Measurements from ENCODE around the gene ZNF622.
"Not testable (repeated sequence)": the region's sequence is repeated elsewhere in the genome, so short reads cannot be mapped to it uniquely, and the experiment has no call there.

ZNF622 gene

GRCh38 chr5:16480144-16480543 is 14.5 kb upstream of the ZNF622 start:
- no peak for DNase-seq

DNA sequence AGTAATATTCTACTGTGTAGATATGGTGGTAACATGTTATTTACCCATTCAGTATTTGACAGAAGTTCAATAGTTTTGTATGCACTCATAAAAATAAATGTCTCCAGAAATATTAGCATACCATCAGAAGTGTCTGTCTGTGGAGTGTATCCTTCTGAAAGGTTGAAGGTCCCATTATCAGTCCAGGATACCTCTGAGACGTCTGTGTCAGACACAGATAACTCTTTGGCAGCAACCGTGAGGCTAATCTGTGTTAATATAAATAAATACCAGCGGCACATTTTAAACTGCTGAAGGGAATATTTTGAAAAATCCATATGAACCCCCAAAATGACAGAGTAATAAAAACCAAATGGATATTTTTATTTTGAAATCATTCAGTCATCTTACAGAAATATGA is 11.9 kb upstream of the ZNF622 start:
- DNase-seq, result no peak

- DNase-seq, result not testable (repeated sequence)
Observed at GRCh38 chr5:16476417-16476816, 10.8 kb upstream of the ZNF622 start.

DNA sequence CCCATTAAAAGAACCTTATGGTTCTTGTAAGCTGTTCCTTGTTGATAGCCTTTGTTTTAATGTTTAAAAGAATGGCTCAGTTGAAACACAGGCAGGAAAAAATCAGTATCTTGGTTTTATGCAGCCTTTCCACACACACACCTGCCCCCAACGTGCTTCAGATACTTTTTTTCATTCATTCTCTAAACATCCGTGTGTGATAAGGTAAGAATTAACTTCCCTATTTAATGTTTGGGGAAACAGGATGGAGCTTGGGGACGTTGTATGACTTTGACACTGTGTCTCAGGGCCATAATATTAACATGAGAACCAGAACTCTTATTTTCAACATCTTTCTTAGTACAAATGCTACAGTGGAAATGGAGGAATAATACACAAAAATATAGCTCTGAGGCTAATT is 5.8 kb upstream of the ZNF622 start:
- DNase-seq, result no peak

GRCh38 chr5:16467363-16468219 is 2.0 kb upstream of the ZNF622 start:
- DNase-seq, result no peak

DNA sequence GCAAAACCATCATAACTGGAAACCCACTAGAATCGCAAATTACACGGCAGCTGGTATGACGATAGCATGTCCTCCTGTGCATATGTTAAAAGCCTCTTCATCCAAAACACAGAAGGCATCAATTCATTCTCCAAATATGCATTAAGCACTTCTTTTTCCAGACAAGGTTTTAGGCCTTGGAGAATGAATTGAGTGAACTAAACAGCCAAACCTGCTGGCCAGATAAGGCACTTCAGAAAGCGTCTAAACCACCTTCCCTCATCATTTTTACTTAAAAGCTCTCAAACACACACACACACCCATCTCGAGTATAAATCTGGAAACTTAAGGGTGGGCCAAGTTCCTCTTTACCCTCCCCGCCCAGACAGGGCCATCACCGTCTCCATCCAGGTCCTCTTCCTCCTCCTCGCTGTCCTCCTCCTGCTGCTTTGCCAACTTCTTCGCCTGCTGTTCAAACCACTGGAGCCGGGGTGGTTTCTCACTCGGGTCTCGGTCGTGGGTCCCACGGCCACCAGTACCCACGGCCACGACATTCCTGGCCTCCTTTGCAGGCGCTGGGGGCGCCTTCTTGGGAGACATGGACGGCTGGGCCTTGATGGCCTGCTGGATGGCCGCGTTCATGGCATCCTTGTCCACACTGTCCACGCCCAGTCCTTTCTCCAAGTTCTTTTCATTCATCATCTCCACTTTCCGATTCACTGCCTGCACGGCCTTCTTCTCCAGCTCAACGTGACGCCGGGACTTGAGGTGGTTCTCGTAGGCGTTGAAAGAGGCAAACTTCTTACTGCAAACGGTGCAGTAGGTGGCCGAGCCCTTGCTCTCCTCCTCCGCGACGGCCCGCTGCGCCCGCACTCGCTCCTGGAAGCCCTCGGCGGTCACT is 696 bp downstream of the ZNF622 start:
- DNase-seq, result no peak

- DNase-seq, result no peak
Observed at GRCh38 chr5:16464231-16464630, 1.4 kb downstream of the ZNF622 start.

DNA sequence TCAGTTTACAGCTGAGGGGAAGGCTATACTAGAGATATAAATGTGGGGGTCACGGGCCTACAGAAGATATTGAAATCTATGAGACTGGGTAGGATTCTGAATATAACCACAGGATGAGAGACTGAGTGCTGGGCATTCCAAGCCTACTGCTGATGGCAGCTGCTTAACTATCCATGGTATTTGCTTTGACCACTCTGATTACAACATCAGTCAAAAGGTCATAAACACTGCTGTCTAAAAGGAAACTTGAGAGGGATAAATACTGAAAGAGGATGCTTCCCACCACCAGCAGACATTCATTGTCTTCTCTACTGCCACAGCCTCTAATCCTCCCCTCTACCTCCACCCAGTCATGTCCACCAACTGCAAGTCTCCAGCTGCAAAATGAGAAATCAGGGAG is 3.8 kb downstream of the ZNF622 start:
- DNase-seq, result no peak

DNA sequence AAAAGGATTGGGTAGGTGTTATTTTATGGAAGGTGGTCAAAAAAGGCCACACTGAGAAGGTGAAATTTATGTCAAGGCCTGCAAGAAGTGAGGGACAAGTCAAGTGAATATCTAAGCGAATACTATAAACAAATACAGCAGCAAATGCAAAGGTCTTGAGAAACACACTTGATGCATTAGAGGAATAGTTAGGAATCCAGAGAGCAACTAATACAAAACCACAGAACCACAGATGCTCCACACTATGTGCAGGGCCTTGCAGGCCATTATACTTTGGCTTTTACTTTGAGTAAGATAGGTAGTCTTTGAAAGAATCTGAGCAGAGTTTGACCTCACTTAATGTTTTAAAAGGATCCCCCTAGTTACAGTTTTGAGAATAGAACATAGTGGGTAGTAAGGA is 4.6 kb downstream of the ZNF622 start:
- no peak for DNase-seq

DNA sequence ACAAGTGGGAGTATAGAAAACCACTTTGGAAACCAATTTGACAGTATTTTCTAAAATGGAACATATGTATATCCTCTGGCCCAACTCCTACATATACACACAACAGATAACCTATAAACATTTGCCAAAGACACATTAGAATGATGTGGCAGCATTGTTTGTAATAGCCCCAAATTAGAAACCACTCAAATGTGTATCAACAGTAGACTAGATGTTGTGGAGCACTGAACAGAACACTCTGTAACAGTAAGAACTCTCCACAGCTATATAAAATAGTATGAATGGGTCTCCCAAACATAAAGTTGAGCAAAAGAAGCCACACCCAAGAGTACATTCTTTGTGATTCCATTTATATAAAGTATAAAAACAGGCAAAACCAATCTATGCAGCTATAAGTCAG is 6.1 kb downstream of the ZNF622 start:
- no peak for DNase-seq

DNA sequence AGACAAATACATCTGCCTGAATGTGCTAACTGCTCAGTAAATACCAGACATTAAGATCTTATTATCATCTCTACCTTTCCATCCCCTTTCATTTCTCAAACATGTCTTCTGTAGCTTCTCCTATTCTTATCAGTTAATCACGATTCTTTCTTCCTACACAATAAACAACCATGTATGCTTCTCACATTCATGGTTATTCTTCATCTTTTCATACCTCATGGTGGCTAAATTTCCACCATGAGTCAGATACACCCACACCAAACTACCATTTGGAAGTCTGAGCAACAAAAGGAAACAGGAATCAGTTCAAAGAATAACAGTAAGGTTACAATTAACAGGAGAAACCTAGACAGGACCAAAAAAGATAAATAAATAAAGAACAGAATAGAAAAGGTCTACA is 7.7 kb downstream of the ZNF622 start:
- no peak for DNase-seq

DNA sequence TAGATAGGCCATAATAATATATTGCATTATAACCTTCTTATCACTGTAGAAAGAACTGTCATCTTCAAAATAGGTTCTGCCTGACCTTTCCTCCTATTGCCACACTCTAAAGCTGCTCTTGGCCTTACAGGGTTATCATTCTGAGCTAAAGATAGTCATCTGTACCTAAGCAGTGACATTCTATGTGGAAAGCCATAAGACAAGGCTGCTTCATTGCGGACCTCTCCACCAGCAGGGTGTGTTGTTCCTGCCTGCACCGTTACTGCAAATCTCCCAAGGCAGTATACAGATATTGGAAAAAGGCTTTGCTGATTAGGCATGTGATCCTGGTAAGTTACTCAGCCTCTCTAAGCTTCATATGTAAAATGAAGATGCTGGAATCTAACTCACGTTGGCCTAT is 8.1 kb downstream of the ZNF622 start:
- DNase-seq, result no peak

- no peak for DNase-seq
Observed at GRCh38 chr5:16456103-16456832, 9.3 kb downstream of the ZNF622 start.

DNA sequence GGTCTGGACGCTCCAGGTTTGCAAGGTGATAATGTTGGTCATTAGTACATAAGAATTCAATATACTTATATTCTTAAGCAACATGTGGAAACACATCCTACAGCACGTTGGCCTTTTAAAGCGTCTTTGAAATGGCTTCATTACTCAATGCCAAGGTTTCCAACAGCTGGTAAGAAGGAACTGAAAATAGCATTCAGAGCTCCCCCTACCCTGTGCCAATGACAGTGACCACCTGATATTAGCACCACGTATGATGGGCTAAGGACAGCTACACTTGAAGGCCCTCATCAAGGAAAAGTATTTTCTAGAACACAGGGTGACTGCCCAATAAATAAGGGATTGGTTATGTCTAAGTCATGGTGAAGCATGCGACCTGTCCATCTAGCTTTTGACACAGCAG is 9.9 kb downstream of the ZNF622 start:
- no peak for DNase-seq

DNA sequence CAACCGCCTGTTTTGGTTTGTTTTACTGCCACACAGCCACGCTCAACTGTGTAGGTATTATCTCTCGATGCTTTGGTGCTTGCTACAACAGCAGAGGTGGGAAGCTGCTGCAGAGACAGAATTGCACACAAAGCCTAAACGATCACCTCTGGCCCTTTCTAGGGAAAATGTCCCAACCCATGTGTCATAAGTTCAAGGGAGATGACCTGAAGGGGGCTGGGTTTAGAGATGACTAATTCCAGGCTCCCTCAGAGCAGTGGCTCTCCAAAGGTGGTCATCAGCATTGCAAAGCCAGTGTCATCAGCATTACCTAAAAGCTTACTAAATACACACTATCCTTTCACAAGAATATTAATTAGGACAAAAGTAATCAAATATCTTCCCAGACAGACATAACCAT is 10.9 kb downstream of the ZNF622 start:
- DNase-seq, result no peak

- no peak for DNase-seq
Observed at GRCh38 chr5:16453609-16454008, 12.0 kb downstream of the ZNF622 start.

DNA sequence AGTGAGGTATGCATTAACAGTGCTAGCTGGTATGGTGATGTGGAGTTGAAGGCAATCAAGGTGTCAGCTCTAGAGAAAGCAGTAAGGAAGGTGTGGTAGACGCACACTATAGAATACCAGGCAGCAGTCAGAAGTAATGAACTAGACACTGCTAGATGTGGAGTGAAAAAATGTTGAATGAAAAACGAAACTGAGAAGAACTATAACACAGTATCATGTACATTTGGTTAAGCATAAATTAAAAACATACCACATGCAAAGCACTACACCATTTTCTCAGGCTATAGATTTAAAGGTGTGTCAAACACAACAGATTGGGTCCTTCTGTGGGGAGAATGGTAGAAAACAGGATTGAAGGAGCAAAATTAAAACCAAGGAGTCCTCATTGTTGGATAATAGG is 15.4 kb downstream of the ZNF622 start:
- no peak for DNase-seq

DNA sequence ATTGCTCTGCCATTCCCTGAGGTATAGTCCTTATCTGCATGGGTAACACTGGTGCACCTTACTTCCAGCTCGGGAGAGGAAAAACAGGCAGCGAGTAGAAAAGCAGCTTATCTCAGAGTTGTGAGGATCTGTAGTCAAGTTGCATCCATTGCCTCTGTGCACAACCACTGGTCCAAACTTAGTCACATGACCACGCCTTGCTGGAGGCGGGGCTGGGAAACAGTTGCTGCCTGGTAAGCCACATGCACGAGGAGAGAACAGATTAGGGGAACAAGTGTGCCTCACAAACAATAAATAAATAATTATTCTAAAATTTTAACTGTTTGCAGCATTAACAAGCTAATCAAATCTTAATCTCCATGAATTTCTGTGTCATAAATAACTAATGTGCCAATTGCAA is 18.6 kb downstream of the ZNF622 start:
- no peak for DNase-seq

GRCh38 chr5:16437977-16438376 is 27.6 kb downstream of the ZNF622 start:
- no peak for DNase-seq

DNA sequence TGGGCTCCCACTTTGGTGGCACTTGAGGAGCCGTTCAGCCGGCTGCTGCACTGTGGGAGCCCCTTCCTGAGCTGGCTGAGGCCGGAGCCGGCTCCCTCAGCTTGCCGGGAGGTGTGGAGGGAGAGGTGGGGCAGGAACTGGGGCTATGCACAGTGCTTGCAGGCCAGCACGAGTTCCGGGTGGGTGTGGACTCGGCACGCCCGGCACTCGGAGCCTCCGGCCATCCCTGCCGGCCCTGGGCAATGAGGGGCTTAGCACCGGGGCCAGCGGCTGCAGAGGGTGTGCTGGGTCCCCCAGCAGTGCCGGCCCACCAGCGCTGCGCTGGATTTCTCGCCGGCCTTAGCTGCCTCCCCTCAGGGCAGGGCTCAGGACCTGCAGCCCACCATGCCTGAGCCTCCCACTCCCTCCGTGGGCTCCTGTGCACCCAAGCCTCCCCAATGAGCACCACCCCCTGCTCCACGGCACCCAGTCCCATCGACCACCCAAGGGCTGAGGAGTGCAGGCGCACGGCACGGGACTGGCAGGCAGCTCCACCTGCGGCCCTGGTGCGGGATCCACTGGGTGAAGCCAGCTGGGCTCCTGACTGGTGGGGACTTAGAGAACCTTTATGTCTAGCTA is 29.4 kb downstream of the ZNF622 start:
- not testable (repeated sequence) for DNase-seq

- no peak for DNase-seq
Observed at GRCh38 chr5:16431490-16431889, 34.1 kb downstream of the ZNF622 start.

GRCh38 chr5:16430349-16431089 is 35.1 kb downstream of the ZNF622 start:
- DNase-seq, result no peak

Measured in effector CD8-positive, alpha-beta T cell (primary cell).